Dedifferentiated amniotic fluid mesenchymal stem cell (primary cell): ENCODE results near the gene ANKS1A.
A peak's percentile ranks its signal among the peaks of the same experiment; 100 is the strongest.

Source experiments
- DNase-seq: peaks from one replicate; pipeline ENCODE4 v3.0.0-alpha.2; 2016; ENCODE audit errors: extremely low spot score

Gene ANKS1A

GRCh38 chr6:34955442-34955841 is 66.4 kb downstream of the ANKS1A start:
- DNase-seq: no peak

- DNase-seq: no peak
Observed at GRCh38 chr6:34957231-34957783, 68.3 kb downstream of the ANKS1A start.

- no peak for DNase-seq
Observed at GRCh38 chr6:34958734-34959133, 69.7 kb downstream of the ANKS1A start.

GRCh38 chr6:34959224-34959623 is 70.2 kb downstream of the ANKS1A start:
- DNase-seq: no peak

GRCh38 chr6:34961082-34961481 is 72.0 kb downstream of the ANKS1A start:
- DNase-seq: no peak

- DNase-seq: no peak
Observed at GRCh38 chr6:34961574-34961973, 72.5 kb downstream of the ANKS1A start.

- no peak for DNase-seq
Observed at GRCh38 chr6:34964564-34964963, 75.5 kb downstream of the ANKS1A start.

- DNase-seq: no peak
Observed at GRCh38 chr6:34967461-34967860, 78.4 kb downstream of the ANKS1A start.

- DNase-seq: no peak
Observed at GRCh38 chr6:34969662-34970265, 80.7 kb downstream of the ANKS1A start.

GRCh38 chr6:34970488-34970887 is 81.4 kb downstream of the ANKS1A start:
- DNase-seq: no peak

GRCh38 chr6:34970957-34971356 is 81.9 kb downstream of the ANKS1A start:
- DNase-seq: peak; percentile 67

GRCh38 chr6:34973547-34974248 is 84.6 kb downstream of the ANKS1A start:
- DNase-seq: no peak

- no peak for DNase-seq
Observed at GRCh38 chr6:34974249-34974642, 85.2 kb downstream of the ANKS1A start.

- DNase-seq: no peak
Observed at GRCh38 chr6:34976239-34976638, 87.2 kb downstream of the ANKS1A start.

- no peak for DNase-seq
Observed at GRCh38 chr6:34979218-34979617, 90.2 kb downstream of the ANKS1A start.

- no peak for DNase-seq
Observed at GRCh38 chr6:34979994-34980393, 90.9 kb downstream of the ANKS1A start.

- no peak for DNase-seq
Observed at GRCh38 chr6:34981366-34981765, 92.3 kb downstream of the ANKS1A start.

- no peak for DNase-seq
Observed at GRCh38 chr6:34981951-34982350, 92.9 kb downstream of the ANKS1A start.

GRCh38 chr6:34982424-34982852 is 93.4 kb downstream of the ANKS1A start:
- DNase-seq: peak; percentile 32

- DNase-seq: no peak
Observed at GRCh38 chr6:34984416-34984815, 95.4 kb downstream of the ANKS1A start.

GRCh38 chr6:34985236-34985635 is 96.2 kb downstream of the ANKS1A start:
- no peak for DNase-seq

GRCh38 chr6:34986845-34987246 is 97.8 kb downstream of the ANKS1A start:
- DNase-seq: peak; percentile 78

GRCh38 chr6:34987506-34987905 is 98.5 kb downstream of the ANKS1A start:
- DNase-seq: no peak
